CMK (cell line): ENCODE results near the gene WEE2.

Experiments
- DNase-seq: peaks from one replicate; pipeline ENCODE4 v3.0.0-alpha.2; 2010; ENCODE audit warnings: low read depth

The WEE2 gene

DNA sequence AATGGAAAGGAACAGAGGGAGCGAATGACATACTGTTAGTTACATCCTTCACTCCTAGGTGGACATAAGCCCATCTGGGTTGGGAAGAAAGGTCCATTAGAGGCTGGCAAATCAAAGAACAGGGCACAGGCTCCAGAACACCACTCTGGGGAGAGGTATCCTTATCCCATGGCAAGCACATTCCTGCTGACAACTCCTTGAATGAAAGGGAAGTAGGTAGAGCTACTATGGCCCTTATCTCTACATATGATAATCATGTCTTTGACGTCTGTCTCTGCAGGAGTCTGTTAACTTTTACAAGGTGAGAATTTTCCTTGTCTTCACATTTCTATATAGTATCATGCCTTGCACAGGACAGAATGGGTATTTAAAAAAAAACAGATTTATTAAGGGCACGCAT, 16.6 kb upstream of the WEE2 start:
- DNase-seq: no peak

DNA sequence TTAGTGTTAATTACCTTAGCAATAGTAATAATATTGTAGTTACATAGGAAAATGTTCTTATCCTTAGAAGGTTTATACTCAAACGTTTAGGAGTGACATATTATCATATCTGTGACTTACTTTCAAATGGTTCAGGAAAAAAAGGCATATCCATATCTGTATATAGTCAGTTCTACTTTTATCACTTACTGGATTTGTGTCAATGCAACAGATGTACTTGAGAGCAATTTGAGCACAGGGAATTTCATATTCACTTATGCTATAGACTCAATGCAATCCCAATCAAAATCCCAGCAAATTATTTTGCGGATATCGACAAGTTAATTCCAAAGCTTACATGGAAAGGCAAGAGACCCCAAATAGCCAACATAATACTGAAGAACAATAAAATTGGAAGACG, 16.2 kb upstream of the WEE2 start:
- no peak for DNase-seq

DNA sequence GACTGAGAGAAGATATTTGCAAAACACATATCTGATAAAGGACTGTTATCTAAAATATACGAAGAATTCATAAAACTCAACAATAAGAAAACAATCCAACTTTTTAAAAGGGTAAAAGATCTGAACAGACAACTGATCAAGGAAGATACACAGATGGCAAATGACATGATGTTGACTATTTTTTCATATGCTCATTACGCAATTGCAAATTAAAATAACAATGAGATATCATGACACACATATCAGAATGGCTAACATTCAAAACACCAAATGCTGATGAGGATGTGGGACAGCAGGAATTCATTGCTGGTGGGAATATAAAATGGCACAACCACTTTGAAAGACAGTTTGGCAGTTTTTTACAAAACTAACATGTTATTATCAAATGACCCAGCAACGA, 15.1 kb upstream of the WEE2 start:
- no peak for DNase-seq

DNA sequence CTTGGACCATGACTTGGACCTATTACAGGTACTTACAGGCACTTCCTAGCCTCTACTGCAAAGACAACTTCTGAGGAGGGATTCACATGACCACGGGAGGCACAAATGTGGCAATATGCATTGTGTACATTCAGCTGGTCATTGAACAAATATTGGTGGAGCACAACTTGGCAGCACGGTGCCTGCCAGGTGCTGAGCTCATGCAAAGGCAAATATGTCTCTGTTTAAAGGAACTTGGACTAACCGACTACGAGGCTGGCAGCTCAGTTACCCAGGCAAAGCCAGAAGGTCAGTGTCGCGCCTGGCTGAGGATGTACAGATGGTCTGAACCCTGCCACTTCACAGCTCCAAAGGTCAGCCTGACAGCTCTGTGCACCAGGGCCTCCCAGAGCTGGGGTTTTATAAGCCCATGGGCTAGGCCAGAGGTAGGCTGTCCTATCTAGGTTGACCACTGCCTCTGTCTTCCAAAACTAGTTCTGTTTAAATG, 12.3 kb upstream of the WEE2 start:
- DNase-seq: no peak

DNA sequence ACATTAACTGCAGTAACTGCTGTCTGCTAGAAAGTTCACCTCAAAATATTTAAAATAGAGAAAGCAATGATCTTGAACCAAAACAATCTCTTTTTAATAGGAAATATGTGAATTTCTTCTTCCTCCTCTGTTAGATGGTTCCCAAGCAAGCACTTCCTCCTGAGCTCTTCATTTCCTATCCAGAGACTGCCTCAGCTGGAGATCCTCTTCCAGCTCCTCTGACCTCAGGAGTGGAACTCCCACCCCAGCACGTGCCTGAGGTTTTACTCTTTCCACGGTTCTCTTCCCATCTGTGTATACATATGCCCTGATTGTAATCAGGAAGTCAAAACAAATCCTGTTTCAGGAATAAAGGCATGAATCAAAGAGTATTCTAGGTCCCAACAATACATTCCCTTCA, 11.8 kb upstream of the WEE2 start:
- DNase-seq: no peak

DNA sequence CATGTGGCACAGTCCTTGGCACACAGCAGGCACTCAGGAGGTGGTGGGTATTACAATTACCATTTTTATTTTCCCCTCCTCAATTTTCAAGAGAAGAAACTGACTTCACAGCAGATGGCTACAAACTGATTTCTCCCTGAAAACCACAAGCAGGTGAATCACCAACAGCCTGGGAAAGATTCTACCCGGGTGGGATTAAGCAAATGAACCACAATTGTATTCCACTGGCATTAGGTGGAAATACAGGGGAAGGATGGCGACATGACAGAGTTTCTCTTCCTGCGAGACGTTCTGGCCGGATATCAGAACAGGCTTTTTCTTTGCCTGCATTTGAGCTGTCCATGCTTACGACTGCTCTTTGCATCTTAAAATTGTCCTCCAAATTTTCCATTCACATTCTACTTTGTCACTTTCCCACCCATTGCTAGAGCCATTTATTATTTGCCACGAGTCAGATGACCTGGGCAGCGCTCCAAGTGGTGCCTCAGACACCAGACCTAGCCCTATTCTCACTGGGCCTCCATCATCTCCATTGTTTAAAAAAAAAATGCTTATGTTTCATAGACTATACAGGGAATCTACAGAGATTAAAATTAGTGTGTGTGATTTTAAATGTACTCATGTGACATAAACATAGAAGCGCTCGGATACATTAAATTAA, 10.8 kb upstream of the WEE2 start:
- no peak for DNase-seq

DNA sequence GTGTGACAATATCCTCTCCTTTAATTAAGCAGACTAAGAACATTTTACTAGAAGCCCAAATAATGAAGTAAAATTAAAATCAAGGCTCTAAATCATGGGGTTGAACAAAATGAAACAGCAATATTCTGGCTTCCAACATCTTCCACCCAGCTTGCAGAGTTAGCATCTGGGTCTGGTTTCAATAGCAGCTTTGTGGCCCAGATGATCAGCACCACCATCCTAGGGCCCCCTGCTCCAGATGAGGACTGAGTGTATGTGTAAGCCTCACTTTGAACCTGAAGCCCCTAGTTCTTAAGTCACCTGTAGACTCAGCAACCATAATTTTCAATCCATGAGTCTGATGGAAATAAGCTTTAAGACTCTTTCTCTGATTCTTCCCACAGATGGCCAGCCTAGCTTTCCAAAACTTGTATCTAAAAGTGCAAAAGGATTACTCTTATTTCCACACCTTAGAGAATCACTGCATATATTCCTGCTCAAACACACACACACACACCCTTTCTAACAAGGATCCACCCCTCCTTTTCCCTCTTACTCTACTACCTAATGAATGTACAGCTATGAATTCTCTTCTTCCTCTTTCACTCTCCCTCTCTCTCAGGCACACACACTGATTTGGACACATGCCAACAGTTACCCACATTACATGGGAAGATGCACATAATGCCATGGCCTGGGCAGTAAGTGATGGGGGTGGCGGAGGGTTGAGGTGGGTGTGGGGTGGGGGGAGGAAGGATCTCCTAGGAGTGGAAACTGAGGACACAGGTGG, 9.7 kb upstream of the WEE2 start:
- DNase-seq: no peak

DNA sequence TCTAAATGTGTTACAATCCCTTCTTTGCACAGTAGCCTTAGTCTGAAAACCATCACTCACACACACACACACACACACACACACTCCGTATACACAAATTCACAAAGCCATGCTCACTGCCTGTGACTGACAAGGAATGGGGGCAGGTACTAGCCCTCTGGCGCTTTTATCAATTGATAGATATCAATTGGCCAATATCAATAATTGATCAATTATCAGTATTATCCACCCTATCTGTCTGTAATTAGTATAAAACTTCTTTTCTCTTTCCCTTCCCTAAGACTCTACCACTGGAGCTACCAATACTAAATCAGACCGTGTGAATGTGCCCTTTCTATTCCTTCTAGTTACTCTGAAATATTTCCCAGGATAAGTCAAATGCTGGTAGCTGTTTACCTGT, 8.3 kb upstream of the WEE2 start:
- DNase-seq: no peak

DNA sequence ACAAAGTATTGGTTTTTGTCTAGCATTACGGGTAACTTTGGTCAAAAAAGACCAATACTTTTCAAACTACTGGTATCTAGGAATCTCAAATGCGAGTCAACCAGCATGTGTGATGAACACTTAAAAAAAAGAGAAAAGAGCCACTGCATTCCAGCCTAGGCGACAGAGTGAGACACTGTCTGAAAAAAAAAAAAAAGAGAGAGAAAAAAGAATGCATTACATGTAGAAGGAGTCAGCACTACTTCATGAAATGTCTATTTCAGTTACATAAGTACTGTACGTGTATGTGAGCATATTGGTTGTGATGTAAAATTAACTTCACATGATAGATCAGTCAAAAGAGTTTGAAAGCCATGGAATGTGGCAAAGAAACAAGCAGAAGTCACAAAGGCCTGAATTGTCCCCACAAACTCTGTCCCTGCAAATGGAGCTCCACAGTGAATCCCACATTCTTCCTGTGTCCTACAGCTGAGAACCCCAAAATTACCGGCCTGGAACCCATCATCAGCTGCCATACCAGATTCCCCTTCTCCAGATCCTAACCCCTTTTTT, 7.8 kb upstream of the WEE2 start:
- DNase-seq: no peak

DNA sequence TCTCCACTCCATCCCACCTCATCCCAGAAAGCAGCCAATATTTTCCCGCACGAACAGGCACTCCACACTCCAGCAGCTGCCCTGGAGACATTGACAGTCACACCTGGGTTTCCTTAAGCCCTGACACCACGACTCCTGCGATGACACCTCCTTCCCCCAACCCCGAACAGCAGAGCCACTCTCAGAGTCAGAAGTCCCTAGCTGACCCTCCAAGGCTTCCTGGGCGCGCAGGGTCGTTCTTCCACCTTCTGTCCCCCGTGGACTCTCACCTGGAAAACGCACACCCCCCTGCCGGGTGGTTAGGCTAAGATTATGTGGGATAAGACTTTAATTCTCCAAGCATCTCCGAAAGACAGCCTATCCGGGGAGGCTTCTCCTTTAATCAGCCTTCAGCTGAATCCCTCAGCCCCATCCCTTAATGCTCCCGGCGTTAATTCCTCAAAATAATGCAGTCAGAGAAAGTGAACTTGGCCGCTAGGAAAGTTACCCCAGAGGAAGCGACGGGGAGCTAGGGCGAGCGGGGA, 7.2 kb upstream of the WEE2 start:
- DNase-seq: no peak

DNA sequence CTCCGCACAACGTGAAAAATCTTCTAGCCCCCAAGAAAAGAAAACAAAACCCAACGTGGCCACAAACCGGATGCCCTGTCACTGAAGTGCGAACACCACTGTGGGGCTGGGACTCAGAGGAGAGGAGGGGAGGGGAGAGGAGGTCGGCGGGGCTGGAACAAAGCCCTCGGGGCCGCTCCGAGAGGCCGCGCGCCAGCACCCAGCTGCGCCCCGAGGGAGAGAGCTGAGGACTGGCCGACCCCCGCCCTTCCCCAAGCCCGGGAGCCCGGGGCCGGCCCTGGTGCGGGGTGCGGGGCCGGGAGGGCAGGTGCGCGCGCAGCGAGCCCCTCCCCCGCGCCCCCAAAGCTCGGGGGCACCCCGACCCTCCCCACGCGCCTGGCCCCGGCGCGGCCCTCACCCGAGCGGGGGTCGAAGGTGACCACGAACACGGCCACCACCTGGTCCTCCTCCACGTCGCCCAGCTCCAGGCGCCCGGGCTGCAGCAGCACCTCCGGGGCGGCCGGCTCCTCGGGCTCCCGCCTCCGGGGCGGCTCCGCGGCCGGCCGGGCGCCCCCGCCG, 6.6 kb upstream of the WEE2 start:
- no peak for DNase-seq

DNA sequence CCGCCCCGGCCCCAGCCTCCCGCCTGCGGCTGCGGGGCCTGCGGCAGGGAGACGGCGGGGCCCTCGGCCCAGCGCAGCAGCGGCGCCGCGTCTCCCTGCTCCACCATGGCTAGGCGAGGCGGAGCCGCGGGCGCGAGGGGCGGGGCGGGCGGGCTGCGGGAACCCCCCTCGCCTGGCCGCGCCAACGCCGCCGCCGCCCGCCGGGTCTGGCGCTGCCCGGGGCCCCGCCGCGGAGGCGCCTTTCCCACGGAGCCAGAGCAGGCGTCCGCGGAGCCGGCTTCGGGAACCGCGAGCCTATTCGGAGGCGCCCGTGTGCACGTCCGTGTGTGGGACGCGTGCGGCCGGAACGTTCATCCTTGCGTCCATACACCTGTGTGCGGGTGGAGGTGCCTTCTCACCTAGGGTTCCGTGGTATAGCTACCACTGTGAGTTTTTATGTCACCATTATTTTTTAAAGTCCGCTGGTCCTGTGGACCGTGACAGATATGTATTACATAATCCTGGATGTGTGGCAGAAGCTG, 6.0 kb upstream of the WEE2 start, which contains the start of gene DENND11:
Gene DENND11 (minus strand): TSS at position 120 of the 521 bp plus-strand sequence. CDS start 13 bp downstream, at position 107.
- no peak for DNase-seq

DNA sequence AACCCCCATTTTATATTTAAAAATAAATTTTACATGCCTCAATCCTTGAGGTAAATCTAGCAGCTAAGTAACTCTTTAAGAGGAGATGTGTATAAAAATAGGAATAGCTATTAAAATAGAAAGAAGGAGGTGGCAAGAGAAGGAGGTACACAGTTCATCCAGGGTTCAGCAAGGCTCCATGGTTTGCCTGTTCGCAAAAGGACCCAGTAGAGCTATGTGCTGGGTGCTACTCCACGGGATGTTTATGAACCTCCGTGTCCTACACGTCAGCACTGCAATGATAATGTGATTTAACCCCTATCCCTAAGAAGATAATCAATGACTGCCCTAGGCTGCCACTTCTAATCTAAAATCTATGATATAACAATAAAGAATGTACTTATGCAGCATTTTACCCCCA, 5.3 kb upstream of the WEE2 start:
- no peak for DNase-seq

DNA sequence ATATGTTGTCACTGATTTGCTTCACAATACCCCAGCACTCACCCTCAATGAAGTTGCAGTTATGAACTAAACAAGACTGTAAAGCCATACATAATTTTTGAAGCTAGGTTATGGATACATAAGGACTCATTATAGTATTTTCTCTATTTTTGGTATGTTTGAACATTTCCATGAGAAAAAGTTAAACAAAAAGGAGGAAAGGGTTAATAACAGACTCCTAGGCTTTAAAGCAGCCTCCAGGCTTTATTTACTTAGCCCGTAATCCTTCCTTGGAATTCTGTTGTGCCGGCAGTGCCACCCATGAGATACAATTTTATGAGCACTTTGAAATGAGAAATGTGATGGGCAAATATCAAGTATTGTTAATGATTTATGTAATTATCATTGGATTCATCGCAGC, 4.0 kb upstream of the WEE2 start:
- no peak for DNase-seq

DNA sequence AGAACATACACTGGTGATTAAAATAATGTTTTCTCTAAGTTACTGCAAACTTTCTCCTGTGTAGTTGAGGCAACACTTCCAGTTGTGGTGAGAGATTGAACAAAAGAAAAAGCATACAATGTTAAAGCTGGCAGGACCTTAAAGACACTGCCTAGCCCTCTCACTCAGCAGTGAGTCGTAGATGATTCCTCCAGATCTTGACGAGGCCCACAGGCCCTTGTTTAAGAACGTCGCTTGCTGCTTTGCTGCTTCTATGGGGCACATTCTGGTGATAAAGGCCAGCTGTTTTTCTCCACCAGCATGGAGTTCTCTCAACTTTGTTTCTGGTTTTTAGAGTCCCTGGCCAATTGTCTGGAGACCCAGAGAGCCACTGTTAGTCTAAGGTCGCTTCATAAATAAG, 3.4 kb upstream of the WEE2 start:
- DNase-seq: no peak

DNA sequence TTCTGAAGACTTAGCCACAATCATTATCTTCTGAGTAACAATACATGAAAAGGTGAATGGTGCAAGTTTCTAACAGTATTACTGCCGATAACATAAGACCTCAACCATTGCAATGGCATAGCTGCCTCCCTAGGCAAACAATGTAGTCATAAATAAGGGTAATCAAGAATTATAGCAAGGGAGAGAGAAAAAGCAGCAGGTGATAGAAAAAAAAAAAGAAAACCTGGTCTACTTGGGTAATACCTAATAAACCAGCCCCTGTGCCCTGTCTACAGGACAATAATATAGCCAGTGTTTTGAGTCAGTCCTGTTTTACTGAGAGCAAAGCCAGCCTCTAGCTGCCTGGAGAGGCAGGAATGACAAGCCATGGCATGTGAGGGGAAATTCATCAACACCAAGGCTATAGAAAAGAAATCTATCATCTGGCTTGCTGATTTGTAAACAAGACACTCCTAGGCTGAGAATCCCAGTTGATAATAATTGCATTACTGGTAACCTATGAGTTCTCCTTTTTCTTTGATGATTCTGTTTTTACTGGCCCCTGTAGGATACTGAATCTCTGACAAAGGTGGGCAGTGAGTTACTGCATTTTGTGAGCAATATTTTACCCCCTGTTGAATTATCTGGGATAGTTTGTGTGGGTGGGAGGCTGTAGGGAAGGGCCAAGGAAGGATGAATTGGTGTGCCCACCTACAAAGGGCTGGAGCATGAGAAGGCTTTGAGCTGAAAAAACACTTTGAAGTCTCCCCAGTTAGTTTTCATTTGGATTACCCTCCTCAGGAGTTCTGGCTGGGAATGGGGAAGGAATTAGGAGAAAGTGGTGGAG, 1.7 kb upstream of the WEE2 start:
- DNase-seq: no peak

DNA sequence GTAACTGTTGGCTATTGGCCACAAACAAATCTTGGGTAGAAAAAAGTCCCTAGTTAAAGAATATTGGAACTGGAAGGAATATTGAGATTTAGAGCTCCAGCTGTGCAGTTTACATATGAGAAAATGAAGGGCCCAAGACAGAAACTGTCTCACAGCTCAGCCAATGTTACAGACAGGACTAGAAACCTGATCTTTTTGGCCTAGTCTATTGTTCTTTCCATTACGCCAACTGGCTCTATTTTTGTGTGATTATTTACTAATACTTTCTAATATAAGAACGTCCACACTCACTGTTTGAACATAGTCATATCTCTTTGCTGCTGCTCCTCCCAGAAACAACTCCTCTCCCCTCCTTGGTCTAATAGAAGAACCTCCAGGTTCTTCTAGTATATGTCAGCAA, 1.2 kb downstream of the WEE2 start:
- DNase-seq: no peak

DNA sequence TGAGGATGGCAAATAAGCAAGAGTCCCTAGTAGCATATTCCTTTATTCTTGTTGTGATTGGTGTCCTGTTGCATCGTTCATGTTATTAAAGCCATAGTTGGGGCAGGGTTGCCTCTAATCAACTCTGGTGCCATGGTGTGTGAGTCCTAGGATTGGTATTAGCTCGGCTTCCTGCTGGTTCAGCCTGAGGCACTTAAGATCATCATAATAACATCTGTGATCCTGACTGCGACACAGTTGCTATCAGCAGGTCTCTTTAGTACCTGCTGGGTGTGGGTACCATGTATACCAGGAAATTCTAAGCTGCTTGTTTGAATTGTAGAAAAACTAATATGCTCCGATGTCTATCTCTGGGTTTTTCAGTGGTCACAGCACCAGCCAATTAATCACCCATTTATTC, 1.6 kb downstream of the WEE2 start:
- no peak for DNase-seq

DNA sequence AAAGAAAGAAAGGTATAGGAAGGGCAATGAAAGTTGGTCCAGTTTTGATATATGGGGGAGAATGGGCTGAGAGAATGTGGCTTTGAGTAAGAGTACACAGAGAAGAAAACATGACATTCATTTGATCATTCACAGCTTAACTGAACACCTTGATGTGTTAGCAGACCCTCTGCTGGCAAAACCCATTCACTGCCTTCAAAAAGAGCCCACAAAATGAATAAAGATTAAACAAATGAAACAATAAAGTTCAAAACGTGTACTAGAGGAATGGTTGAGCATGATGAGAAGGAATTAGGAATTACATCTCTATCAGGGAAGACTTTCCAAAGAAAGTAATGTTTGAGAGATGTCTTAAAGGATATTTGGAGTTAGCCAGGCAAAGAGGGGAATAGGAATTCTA, 2.1 kb downstream of the WEE2 start:
- DNase-seq: no peak

DNA sequence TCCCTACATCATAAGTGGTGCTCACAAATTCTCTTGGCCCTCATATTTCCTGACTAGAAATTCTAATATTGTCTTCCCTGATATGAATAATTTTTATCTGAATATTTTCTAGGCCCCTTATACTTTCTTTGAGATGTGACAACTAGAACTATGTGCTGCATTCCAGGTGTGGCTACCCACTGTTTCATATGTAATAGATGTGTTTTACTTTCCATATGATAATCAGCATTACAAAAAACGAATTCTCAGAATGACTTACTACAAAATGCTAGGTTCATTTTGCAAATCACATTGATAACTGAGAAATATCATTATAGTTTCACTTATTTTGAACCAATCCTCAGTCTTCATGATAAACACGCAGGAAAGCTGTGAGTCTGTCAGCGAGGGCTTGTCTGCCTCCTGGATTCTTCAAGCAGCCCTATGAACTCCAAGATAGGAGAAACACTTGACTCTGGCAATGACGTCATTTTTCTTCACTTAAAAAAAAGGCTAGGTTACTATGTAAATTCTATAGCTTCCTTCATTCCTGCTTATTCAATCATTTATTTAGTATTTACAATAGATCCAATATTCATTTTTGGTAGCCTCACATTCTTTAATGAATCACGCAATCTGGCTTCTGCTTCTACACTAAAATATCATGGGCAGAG, 4.6 kb downstream of the WEE2 start:
- DNase-seq: no peak

DNA sequence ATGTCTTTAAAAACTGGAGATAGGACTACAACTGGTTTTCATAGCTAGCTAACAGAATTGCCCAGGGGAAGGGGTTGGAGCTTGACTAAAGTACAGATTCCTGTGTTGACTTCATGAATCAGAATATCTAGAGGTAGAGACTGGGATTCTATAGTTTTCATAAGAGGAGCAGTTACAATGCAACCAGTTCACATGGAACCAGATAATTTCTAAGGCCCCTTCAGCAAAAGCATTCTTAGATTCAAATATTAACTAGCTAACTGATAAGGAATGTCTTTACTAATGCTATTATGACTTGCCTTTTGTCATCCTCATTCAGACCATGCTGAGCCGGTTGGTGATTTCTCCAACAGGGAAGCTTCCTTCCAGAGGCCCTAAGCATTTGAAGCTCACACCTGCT, 5.7 kb downstream of the WEE2 start:
- no peak for DNase-seq
